Activated CD4-positive, alpha-beta memory T cell treated with anti-CD3 and anti-CD28 coated beads for 36 hours (primary cell): ENCODE data around the gene PRR19. TPM values are rescaled to one million over a fixed set of nuclear protein-coding genes. Genes with fewer than 3 reads are reported as not detected.

Source experiments
- CTCF ChIA-PET: fragments of 350-600 bp; sonication (Branson Sonifier 250); formaldehyde crosslinking; loops from one replicate; lab custom pipeline; 2021; ENCODE audit warnings: antibody characterized with exemption, inconsistent platforms; lab: Charles Lee
- POLR2A ChIA-PET: fragments of 350-600 bp; sonication (Branson Sonifier 250); formaldehyde crosslinking; loops from one replicate; lab custom pipeline; 2021; ENCODE audit warnings: antibody characterized with exemption; lab: Charles Lee
- DNase-seq: peaks from one replicate; pipeline ENCODE4 v3.0.0-alpha.2; 2020
- H3K27ac Mint-ChIP-seq: one replicate; pipeline ENCODE4 v1.8.0; 2021; ENCODE audit warnings: mixed read lengths
- H3K27me3 Mint-ChIP-seq: one replicate; pipeline ENCODE4 v1.8.0; 2021; ENCODE audit warnings: mixed read lengths
- H3K36me3 Mint-ChIP-seq: one replicate; pipeline ENCODE4 v1.8.0; 2021; ENCODE audit warnings: mixed read lengths
- H3K4me1 Mint-ChIP-seq: one replicate; pipeline ENCODE4 v1.8.0; 2021; ENCODE audit warnings: low read depth, mixed read lengths
- H3K4me3 Mint-ChIP-seq: one replicate; pipeline ENCODE4 v1.8.0; 2021; ENCODE audit warnings: mild to moderate bottlenecking, mixed read lengths
- H3K9me3 Mint-ChIP-seq: one replicate; pipeline ENCODE4 v1.8.0; 2021; ENCODE audit warnings: mixed read lengths
- intact Hi-C: fragments of 100-400 bp; cut with micrococcal nuclease; formaldehyde crosslinking; loops from one replicate; pipeline ENCODE4 v1.15.1; 2023
- total RNA-seq, 2 experiments: library from RNA; stranded (reverse); gene quantifications; one replicate each; pipeline ENCODE4 v1.2.3, GENCODE V29; 2021

Gene PRR19
- total RNA-seq, 2 experiments from 2014 or later, result 0.61 to 0.81 TPM

DNA sequence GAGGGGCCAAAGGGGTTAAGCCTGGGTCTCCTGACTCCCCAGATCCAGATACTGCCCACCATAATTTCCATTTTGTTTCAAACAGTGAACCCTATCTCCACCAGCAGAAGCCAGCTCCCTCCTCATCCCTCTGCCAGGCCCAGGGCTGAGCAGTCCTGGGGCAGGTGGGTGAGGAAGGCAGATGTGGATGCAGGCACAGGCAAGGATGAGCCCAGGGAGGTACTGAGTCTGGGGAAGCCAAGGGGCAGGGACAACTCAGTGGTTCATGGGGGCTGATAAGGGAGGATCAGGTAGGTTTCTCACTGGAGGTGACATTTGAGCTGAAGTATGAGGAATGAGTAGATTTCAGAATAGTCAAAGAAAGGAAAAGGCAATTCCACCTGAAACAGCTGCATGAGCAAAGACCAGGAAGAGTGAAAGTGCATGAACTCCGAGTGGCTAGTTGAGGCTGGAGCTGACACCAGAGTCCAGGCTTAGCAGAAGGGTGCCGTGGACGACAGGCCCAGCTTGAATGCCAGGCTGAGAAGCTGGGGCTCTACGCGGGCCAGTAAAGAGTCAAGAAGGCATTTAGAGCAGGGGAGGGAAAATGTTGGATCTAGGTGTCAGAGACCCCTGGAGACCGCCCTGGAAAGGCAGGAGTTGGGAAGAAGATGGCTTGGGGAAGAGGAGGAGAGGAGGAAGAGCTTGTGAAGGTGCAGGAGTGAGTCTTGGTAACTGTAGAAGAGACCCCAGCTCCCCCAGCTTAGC lies 22.6 kb upstream of the PRR19 start:
- CTCF ChIA-PET, result interaction anchor here (0.6 to 7.0 kb wide), 32 partner anchors 9 to 170 kb away, joined by 3 to 107 read pairs (median 5); partner anchors contain the start of genes ERF, GSK3A, PAFAH1B3 and POU2F2
- DNase-seq, result no peak
- Mint-ChIP-seq H3K4me3 (no peak overlapping the region), H3K27me3 (no peaks in the 10 kb centered on the region), H3K4me1 (peaks cover 59% of the 10 kb centered on the region), H3K9me3 (no peaks in the 10 kb centered on the region), H3K27ac (peak overlapping the region; percentile 91), H3K36me3 (peaks cover 14% of the 10 kb centered on the region)
- intact Hi-C loops, result loop anchor here (1.0 kb wide), 1 partner anchor 146 kb away; no protein-coding TSS in a partner anchor
- POLR2A ChIA-PET, result interaction anchor here (0.5 to 2.3 kb wide), 9 partner anchors 9 to 168 kb away, joined by 3 to 15 read pairs (median 3); partner anchors contain the start of gene GSK3A

DNA sequence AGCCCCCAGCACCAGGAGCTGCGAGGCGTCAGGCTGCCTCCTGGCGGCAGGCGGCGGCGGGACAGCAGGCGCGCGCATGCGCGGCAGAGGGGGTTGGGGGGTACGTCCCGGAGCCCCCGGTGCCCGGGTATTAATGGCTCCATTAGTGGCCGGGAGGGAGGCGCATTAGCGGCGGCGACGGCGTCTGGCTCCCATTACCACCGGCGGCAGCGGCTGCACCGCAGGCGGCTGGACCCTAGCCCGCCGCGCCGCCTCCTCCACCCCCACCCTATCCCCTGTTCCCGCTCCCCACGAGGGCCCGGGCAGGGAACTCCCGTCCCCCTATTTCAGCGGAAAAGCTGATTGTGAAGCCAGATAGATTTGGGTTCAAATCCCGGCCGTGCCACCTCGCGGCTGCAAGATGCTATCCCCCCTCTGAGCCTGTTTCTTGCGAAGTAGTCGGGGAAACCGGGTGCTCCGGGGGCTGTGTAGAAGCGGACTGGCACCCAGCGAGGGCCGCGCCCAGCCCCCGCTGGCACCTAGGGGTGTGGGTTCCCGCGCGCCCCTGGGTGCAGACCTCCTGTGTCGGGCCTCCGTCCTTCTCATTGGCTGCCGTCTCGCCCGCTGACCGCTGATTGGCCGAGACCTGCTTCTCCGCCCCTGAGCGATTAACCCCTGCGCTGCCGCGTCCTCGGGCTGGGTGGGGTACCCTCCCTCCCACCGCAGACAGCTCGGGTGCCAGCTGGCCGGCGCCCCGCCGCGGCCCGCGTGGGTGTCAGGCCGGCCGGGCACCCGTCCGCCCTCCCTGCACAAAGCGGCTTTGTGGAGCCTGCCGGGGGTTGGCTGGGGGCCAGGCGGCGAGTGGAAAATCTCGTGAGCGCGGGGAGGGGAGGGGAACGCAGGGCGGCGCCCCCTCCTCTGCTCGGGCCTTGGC lies 21.8 kb upstream of the PRR19 start:
- Mint-ChIP-seq H3K4me3 (no peak overlapping the region), H3K9me3 (no peaks in the 10 kb centered on the region), H3K36me3 (peaks cover 7% of the 10 kb centered on the region), H3K27me3 (no peaks in the 10 kb centered on the region), H3K27ac (peak overlapping the region; percentile 91), H3K4me1 (peaks cover 57% of the 10 kb centered on the region)
- intact Hi-C loops, result loop anchor here (1.0 kb wide), 1 partner anchor 147 kb away; no protein-coding TSS in a partner anchor
- DNase-seq, result peak; percentile 92
- ChIA-PET POLR2A (interaction anchor here (0.6 to 2.3 kb wide), 7 partner anchors 10 to 61 kb away, joined by 3 to 15 read pairs (median 5); partner anchors contain the start of gene GSK3A), CTCF (interaction anchor here (0.6 to 7.0 kb wide), 28 partner anchors 8 to 171 kb away, joined by 3 to 107 read pairs (median 5); partner anchors contain the start of genes ERF, GSK3A, PAFAH1B3 and POU2F2)

DNA sequence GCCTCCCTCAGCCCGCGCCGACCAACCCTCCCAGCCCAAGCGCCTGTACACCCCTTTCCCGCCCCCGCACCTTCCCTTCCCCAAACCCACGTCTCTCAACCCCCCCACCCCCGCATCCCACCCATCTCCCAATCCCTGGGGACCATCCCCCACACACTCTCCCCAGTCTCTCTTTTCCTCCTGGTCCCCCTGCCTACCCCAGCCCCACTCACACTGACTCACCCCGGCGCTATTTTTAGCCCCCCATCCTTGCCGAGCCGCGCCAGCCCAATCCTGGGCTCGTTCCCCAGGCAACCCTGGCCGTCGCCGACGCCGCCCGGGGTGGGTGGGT lies 21.2 kb upstream of the PRR19 start:
- POLR2A ChIA-PET, result interaction anchor here (1.3 to 2.0 kb wide), 3 partner anchors 10 to 38 kb away, joined by 5 to 10 read pairs (median 6); partner anchors contain the start of gene GSK3A
- CTCF ChIA-PET, result interaction anchor here (2.5 to 7.0 kb wide), 3 partner anchors 10 to 37 kb away, joined by 22 to 107 read pairs (median 48); partner anchors contain the start of gene GSK3A
- Mint-ChIP-seq H3K36me3 (peaks cover 6% of the 10 kb centered on the region), H3K27ac (peak overlapping the region; percentile 80), H3K4me1 (peaks cover 59% of the 10 kb centered on the region), H3K9me3 (no peaks in the 10 kb centered on the region), H3K27me3 (no peaks in the 10 kb centered on the region), H3K4me3 (no peak overlapping the region)
- intact Hi-C loops, result no loop called here
- DNase-seq, result no peak

DNA sequence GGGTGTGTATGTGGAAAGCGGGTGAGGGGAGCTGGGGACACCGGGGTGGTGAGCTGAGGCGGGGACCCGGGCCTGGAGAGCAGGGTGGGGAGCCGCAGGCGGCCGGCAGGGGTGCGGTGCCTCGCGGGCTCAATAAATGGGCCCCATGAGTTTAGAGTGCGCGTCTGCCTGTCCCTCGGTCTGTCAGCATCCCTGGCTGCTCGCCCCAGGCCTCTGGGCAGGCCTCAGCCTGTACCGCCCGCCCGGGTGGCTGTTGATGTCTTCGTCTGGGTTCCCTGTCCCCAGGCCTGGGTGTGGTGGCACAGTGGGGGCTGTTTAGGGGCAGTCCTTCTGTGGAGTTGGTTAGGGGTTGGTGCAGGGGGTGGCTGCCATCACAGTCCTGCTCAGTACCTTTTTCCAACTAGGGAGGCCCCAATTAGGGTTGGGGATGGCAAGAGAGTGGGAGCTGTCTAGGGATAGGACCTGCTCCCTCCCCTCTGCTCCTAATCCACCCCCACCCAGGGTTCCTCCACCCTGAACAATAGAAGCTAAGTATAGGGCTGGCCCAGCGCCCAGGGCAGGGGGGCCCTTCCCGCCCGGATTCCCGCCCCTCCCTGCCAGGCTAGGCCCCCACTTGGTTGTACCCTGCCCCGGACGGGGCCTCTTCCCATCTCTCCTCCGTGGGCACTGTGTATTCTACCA lies 20.6 kb upstream of the PRR19 start:
- H3K36me3 Mint-ChIP-seq, result peaks cover 4% of the 10 kb centered on the region
- ChIA-PET POLR2A (interaction anchor here (0.7 to 1.3 kb wide), 3 partner anchors 11 to 39 kb away, joined by 4 to 6 read pairs (median 4); partner anchors contain the start of genes GSK3A and PAFAH1B3), CTCF (interaction anchor here (0.9 to 7.0 kb wide), 4 partner anchors 11 to 38 kb away, joined by 3 to 107 read pairs (median 28); partner anchors contain the start of gene GSK3A)
- H3K9me3 Mint-ChIP-seq, result no peaks in the 10 kb centered on the region
- peaks cover 59% of the 10 kb centered on the region for H3K4me1 Mint-ChIP-seq
- no peak overlapping the region for H3K4me3 Mint-ChIP-seq
- peak overlapping the region; percentile 80 for H3K27ac Mint-ChIP-seq
- peak; percentile 53 for DNase-seq
- no peaks in the 10 kb centered on the region for H3K27me3 Mint-ChIP-seq
- intact Hi-C loops, result no loop called here

DNA sequence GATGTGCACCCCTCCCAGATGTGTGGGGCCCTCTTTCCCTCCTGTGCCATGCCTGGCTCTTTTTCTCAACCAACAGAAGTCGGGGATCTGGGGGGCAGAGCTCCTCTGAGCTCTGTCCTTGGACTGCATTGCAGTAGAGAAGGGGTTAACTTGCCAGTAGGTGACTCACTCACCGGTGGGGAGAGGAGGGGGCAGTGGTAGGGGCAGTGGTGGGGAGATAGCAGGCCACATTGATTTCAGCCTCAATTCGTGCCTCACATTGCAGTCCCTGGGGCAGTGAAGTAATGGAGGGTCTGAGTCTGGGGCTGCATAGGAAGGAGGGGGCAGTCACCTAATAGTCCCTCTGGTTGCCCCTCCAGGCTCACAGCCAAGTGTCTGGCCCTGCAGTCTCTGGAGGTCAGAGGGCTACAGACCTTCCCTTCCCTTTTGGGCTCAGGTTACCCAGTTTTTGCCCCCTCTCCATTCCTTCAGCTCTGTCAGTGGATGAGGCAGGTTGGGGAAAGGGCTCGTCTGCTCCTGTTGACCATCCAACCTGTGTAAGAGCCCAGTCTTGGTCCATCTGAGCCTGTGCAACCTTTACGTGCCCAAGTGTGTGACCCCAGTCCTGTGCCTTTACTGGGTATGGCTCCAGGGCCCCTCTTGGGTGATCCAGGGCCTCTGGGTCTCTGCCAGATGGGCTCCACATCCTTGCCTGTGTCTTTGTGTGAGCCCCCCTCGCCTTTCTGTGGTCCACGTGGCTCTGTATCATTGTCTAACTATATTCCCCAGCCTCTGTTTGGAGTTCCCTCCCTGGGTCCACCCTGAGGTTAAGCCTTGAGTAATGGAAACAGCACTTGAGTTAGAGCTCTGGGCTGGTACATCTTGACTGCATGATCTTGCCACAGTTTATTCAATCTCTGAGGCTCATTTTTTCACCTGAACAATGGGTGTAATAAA lies 19.8 kb upstream of the PRR19 start:
- DNase-seq, result peak; percentile 18
- intact Hi-C loops, result loop anchor here (2.0 kb wide), 1 partner anchor 65 kb away; the partner anchor contains the start of gene DEDD2
- ChIA-PET CTCF (interaction anchor here (0.9 to 2.1 kb wide), 4 partner anchors 12 to 38 kb away, joined by 3 to 7 read pairs (median 4); no protein-coding TSS in a partner anchor), POLR2A (interaction anchor here (0.7 to 1.3 kb wide), 5 partner anchors 11 to 39 kb away, joined by 3 to 6 read pairs (median 4); partner anchors contain the start of genes GSK3A and PAFAH1B3)
- Mint-ChIP-seq H3K4me3 (no peak overlapping the region), H3K36me3 (peaks cover 2% of the 10 kb centered on the region), H3K27me3 (no peaks in the 10 kb centered on the region), H3K9me3 (no peaks in the 10 kb centered on the region), H3K4me1 (peaks cover 52% of the 10 kb centered on the region), H3K27ac (no peak overlapping the region)

DNA sequence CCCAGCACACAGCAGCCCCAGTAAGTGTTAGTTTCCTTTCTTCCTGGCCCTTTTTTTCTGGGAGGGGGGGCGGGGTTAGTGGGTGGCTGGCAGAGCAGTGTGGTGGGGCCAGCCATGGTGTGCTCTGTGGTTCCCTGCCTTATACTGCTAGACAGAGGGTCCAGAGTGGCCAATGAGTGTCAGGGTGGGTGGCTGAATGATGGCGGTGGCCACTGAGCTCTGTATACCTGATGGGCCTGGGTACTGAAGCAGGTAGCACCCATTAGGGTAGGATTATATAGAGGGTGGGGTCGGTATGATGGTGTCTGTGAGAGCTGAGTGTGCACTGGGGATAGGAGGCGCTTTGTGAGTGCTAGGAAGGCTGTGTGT lies 19.1 kb upstream of the PRR19 start:
- Mint-ChIP-seq H3K9me3 (no peaks in the 10 kb centered on the region), H3K4me3 (no peak overlapping the region), H3K36me3 (peaks cover 6% of the 10 kb centered on the region), H3K27ac (no peak overlapping the region), H3K4me1 (peaks cover 48% of the 10 kb centered on the region), H3K27me3 (no peaks in the 10 kb centered on the region)
- no peak for DNase-seq
- intact Hi-C loops, result loop anchor here (1.0 to 2.0 kb wide), 7 partner anchors 15 to 66 kb away; partner anchors contain the start of genes DEDD2, ERF, MEGF8 and PAFAH1B3
- POLR2A ChIA-PET, result interaction anchor here (1.0 to 1.1 kb wide), 2 partner anchors 12 to 38 kb away, joined by 3 to 4 read pairs; no protein-coding TSS in a partner anchor
- CTCF ChIA-PET, result interaction anchor here (1.1 to 2.1 kb wide), 3 partner anchors 12 to 39 kb away, joined by 3 to 7 read pairs (median 5); no protein-coding TSS in a partner anchor

DNA sequence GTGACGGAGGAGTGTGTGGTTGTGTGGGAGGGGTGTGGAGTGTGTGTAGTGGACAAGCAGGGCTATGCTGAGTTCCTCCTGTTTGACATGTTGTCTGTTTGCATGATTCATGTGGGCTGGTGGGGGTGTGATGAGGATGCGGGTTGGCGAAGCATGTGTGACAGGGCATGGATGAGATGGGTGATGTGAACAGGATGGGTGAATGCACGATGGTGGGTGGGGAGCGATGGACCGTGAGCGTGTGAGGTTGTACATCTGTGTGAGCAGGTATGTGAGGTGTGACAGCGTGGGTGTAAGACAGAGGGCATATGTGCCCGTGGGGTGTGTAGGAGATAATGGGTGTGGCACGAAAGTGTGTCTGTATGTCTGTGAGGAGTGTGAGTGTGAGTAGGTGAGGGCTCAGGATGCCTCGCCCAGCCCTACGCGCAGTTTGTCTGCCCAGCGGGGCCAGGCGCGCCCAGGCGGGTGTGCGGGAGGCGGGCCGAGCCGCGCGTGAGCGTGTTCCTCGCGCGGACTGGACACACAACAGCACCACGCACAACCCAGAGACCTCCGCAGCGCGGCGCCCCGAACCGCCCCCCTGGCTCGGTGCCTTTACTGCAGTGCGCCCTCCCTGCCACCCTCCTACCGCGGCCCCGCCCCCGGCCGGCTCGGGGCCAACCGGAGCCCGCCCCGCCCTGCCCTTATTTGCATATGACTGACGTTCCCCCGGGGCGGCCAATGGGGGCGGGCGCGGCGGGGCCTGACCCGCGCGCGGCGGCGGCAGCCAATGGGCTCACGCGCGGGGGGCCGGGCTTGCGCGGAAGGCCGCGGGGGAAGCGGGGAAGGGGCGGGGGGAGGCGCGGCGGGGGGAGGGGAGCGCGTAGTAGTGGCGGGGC lies 18.5 kb upstream of the PRR19 start:
- Mint-ChIP-seq H3K4me3 (no peak overlapping the region), H3K4me1 (peaks cover 44% of the 10 kb centered on the region), H3K27me3 (no peaks in the 10 kb centered on the region), H3K9me3 (no peaks in the 10 kb centered on the region), H3K36me3 (peaks cover 6% of the 10 kb centered on the region), H3K27ac (no peak overlapping the region)
- peak; percentile 97 for DNase-seq
- ChIA-PET POLR2A (interaction anchor here (1.1 to 1.9 kb wide), 3 partner anchors 13 to 43 kb away, joined by 3 to 7 read pairs (median 4); partner anchors contain the start of gene GSK3A), CTCF (interaction anchor here (1.1 to 2.1 kb wide), 3 partner anchors 13 to 40 kb away, joined by 3 to 7 read pairs (median 5); no protein-coding TSS in a partner anchor)
- intact Hi-C loops, result loop anchor here (1.0 to 2.0 kb wide), 8 partner anchors 15 to 85 kb away; partner anchors contain the start of genes DEDD2, ERF, MEGF8 and PAFAH1B3

DNA sequence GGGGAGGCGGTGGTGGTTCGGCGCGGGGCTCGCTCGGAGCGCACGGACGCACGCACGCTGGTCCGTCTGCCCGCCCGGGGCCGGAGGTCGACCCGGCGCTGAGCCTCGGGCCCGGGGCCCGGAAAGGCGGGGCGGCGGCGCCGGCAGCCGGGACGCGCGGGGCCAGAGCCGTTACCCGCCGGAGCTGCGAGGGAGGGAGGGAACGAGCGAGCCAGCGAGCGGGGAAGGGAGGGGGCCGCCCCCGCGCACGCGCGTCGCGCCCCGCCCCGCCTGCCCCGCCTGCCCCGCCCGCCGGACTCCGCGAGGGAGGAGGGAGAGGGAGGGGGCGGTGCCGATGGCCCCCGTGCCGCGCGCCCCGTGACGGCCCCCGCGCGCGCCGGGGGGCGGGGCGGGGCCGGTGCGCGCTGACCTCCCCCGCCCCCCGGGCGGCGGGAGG lies 17.8 kb upstream of the PRR19 start:
- intact Hi-C loops, result loop anchor here (2.0 kb wide), 1 partner anchor 85 kb away; no protein-coding TSS in a partner anchor
- CTCF ChIA-PET, result interaction anchor here (0.6 to 2.8 kb wide), 2 partner anchors 12 to 46 kb away, joined by 3 to 12 read pairs; no protein-coding TSS in a partner anchor
- no peak overlapping the region for H3K4me3 Mint-ChIP-seq
- peak; percentile 85 for DNase-seq
- H3K27ac Mint-ChIP-seq, result no peak overlapping the region
- H3K9me3 Mint-ChIP-seq, result no peaks in the 10 kb centered on the region
- peaks cover 6% of the 10 kb centered on the region for H3K36me3 Mint-ChIP-seq
- no peaks in the 10 kb centered on the region for H3K27me3 Mint-ChIP-seq
- POLR2A ChIA-PET, result interaction anchor here (1.3 to 1.9 kb wide), 3 partner anchors 42 to 151 kb away, joined by 3 to 7 read pairs (median 4); partner anchors contain the start of genes GSK3A and POU2F2
- H3K4me1 Mint-ChIP-seq, result peaks cover 38% of the 10 kb centered on the region
